Karpas-422 (cell line): Measurements from ENCODE around the gene PMCH. TPM values are rescaled to one million over a fixed set of nuclear protein-coding genes. Genes with fewer than 3 reads are reported as not detected.

Source experiments
- DNase-seq: peaks from one replicate; pipeline ENCODE4 v3.0.0-alpha.2; 2015
- H2AFZ ChIP-seq: fragments of 200-600 bp; sonication (generic); 2 replicates; pipeline ENCODE4 v1.6.1; 2014; ENCODE audit warnings: antibody characterized with exemption, low read length, mixed read lengths
- H3K27ac ChIP-seq: fragments of 200-600 bp; sonication (generic); 2 replicates; pipeline ENCODE4 v1.5.1; 2014; ENCODE audit warnings: mild to moderate bottlenecking, low read length, moderate library complexity
- H3K27me3 ChIP-seq: fragments of 200-600 bp; sonication (generic); 2 replicates; pipeline ENCODE4 v1.6.1; 2014; ENCODE audit warnings: low read length, mixed read lengths
- H3K36me3 ChIP-seq: fragments of 200-600 bp; sonication (generic); 2 replicates; pipeline ENCODE4 v1.6.1; 2014; ENCODE audit warnings: low read length, mixed read lengths; ENCODE audit not compliant: insufficient read depth
- H3K4me1 ChIP-seq: fragments of 200-600 bp; sonication (generic); 2 replicates; pipeline ENCODE4 v1.6.1; 2014; ENCODE audit warnings: mild to moderate bottlenecking, low read length, mixed read lengths
- H3K4me2 ChIP-seq: fragments of 200-600 bp; sonication (generic); 2 replicates; pipeline ENCODE4 v1.6.1; 2014; ENCODE audit warnings: low read length, low read depth, mild to moderate bottlenecking; ENCODE audit not compliant: poor library complexity, severe bottlenecking
- H3K4me3 ChIP-seq: fragments of 200-600 bp; sonication (generic); 2 replicates; pipeline ENCODE4 v1.5.1; 2014; ENCODE audit warnings: mild to moderate bottlenecking, antibody characterized with exemption, low read length, mixed read lengths
- H3K79me2 ChIP-seq: fragments of 200-600 bp; sonication (generic); 2 replicates; pipeline ENCODE4 v1.6.1; 2014; ENCODE audit warnings: mild to moderate bottlenecking, low read length, mixed read lengths
- H3K9ac ChIP-seq: fragments of 200-600 bp; sonication (generic); 2 replicates; pipeline ENCODE4 v1.6.0; 2014; ENCODE audit warnings: low read length
- H3K9me2 ChIP-seq: fragments of 200-600 bp; sonication (generic), shearing (Covaris generic); replicated peaks from 2 replicates; pipeline ENCODE4 v1.6.0; 2014; ENCODE audit warnings: mild to moderate bottlenecking, low read length, moderate library complexity; ENCODE audit not compliant: insufficient read depth
- H3K9me3 ChIP-seq: fragments of 300-700, 200-600 bp; sonication (generic); 2 replicates; pipeline ENCODE4 v1.6.1; 2014; ENCODE audit warnings: low read length, mixed read lengths
- H4K20me1 ChIP-seq: fragments of 200-600 bp; sonication (generic); 2 replicates; pipeline ENCODE4 v1.6.1; 2014; ENCODE audit warnings: mild to moderate bottlenecking, antibody characterized with exemption, low read length, low read depth; ENCODE audit not compliant: insufficient read depth
- total RNA-seq: library from RNA; depleted of rRNA; stranded (reverse); fragments of >200 nt; shearing (Covaris generic); gene quantifications from 2 replicates; pipeline ENCODE4 v1.2.3, GENCODE V29; 2014; ENCODE audit warnings: low replicate concordance

PMCH gene
- total RNA-seq, 1 experiment from 2014 or later, result not detected

GRCh38 chr12:102204025-102204424 is 6.4 kb upstream of the PMCH start:
- H4K20me1 ChIP-seq, result no peaks in the 10 kb centered on the region
- H3K9me2 ChIP-seq, result no peaks in the 10 kb centered on the region
- H3K4me2 ChIP-seq, result no peak overlapping the region
- H2AFZ ChIP-seq, result no peak overlapping the region
- peaks cover 32% of the 10 kb centered on the region for H3K36me3 ChIP-seq
- no peak overlapping the region for H3K27ac ChIP-seq
- H3K9me3 ChIP-seq, result no peaks in the 10 kb centered on the region
- H3K27me3 ChIP-seq, result no peaks in the 10 kb centered on the region
- no peak overlapping the region for H3K4me3 ChIP-seq
- H3K9ac ChIP-seq, result no peak overlapping the region
- H3K79me2 ChIP-seq, result no peaks in the 10 kb centered on the region
- no peak for DNase-seq
- peaks cover 18% of the 10 kb centered on the region for H3K4me1 ChIP-seq

GRCh38 chr12:102202556-102202955 is 4.9 kb upstream of the PMCH start:
- no peaks in the 10 kb centered on the region for H3K27me3 ChIP-seq
- no peaks in the 10 kb centered on the region for H3K9me2 ChIP-seq
- no peak overlapping the region for H3K4me3 ChIP-seq
- H2AFZ ChIP-seq, result no peak overlapping the region
- no peaks in the 10 kb centered on the region for H3K79me2 ChIP-seq
- no peak overlapping the region for H3K27ac ChIP-seq
- no peaks in the 10 kb centered on the region for H3K9me3 ChIP-seq
- no peaks in the 10 kb centered on the region for H4K20me1 ChIP-seq
- no peak overlapping the region for H3K4me2 ChIP-seq
- peaks cover 18% of the 10 kb centered on the region for H3K4me1 ChIP-seq
- DNase-seq, result no peak
- H3K36me3 ChIP-seq, result peaks cover 26% of the 10 kb centered on the region
- no peak overlapping the region for H3K9ac ChIP-seq

- Histone ChIP-seq H3K4me1 (peaks cover 18% of the 10 kb centered on the region), H3K27ac (peak overlapping the region; percentile 67), H3K4me2 (peak overlapping the region; percentile 12), H4K20me1 (no peaks in the 10 kb centered on the region), H3K4me3 (no peak overlapping the region), H3K79me2 (no peaks in the 10 kb centered on the region), H3K36me3 (peaks cover 27% of the 10 kb centered on the region), H3K9me2 (no peaks in the 10 kb centered on the region), H3K9ac (no peak overlapping the region), H3K9me3 (no peaks in the 10 kb centered on the region), H2AFZ (no peak overlapping the region), H3K27me3 (no peaks in the 10 kb centered on the region)
- DNase-seq, result peak; percentile 63
These were observed 3.9 kb upstream of the PMCH start for GRCh38 chr12:102201436-102202061.

DNA sequence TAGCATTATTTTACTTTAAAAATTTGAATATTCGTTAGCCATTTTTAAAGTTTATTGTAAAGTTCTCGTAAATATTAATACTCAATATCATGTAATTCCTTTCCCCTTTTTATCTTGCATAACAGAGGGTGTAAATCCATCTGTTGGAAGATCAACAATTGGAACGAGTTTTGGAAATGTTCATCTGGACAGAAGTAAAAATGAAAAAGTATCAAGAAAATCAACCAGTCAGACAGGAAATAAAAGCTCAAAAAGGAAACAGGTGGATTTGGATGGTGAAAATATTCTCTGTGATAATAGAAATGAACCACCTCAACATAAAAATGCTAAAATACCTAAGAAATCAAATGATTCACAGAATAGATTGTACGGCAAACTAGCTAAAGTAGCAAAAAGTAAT is 1.8 kb downstream of the PMCH start:
- H3K27me3 ChIP-seq, result no peaks in the 10 kb centered on the region
- no peaks in the 10 kb centered on the region for H3K9me3 ChIP-seq
- no peak overlapping the region for H3K4me2 ChIP-seq
- no peak overlapping the region for H3K27ac ChIP-seq
- H3K9ac ChIP-seq, result no peak overlapping the region
- 0 out of 2 replicates have a peak, but pooled peaks cover 9% of the 10 kb centered on the region for H3K79me2 ChIP-seq
- peaks cover 18% of the 10 kb centered on the region for H3K36me3 ChIP-seq
- no peak overlapping the region for H2AFZ ChIP-seq
- H4K20me1 ChIP-seq, result no peaks in the 10 kb centered on the region
- DNase-seq, result no peak
- H3K9me2 ChIP-seq, result 0 out of 2 replicates have a peak, but pooled peaks cover 5% of the 10 kb centered on the region
- H3K4me3 ChIP-seq, result no peak overlapping the region
- H3K4me1 ChIP-seq, result peaks cover 3% of the 10 kb centered on the region

DNA sequence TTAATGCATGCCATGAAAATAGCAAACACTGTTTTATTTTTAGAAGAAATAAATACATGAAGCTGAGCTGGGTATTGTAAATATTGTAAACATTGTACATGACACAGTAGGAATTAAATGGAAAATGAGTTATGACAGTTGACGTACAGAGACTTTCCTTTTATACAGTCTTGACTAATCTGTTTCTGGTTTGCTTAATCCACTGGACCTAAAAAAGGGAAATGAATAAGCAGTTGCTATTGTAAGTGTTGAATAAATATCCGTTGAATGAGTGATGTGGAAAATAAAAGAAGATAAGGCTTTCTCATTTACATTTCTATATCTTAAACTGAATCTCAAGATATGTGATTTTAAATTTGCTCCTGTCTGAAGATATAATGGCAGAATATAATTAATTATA is 15.0 kb downstream of the PMCH start:
- Histone ChIP-seq H3K4me2 (no peak overlapping the region), H3K4me1 (peaks cover 13% of the 10 kb centered on the region), H3K79me2 (peaks cover 19% of the 10 kb centered on the region), H3K9me3 (no peaks in the 10 kb centered on the region), H3K9me2 (no peaks in the 10 kb centered on the region), H2AFZ (no peak overlapping the region), H3K4me3 (no peak overlapping the region), H3K36me3 (peaks cover 22% of the 10 kb centered on the region; the same call in 1 of the 2 replicates), H4K20me1 (no peaks in the 10 kb centered on the region), H3K27ac (peak overlapping the region; percentile 55), H3K27me3 (no peaks in the 10 kb centered on the region), H3K9ac (no peak overlapping the region)
- DNase-seq, result peak; percentile 55

DNA sequence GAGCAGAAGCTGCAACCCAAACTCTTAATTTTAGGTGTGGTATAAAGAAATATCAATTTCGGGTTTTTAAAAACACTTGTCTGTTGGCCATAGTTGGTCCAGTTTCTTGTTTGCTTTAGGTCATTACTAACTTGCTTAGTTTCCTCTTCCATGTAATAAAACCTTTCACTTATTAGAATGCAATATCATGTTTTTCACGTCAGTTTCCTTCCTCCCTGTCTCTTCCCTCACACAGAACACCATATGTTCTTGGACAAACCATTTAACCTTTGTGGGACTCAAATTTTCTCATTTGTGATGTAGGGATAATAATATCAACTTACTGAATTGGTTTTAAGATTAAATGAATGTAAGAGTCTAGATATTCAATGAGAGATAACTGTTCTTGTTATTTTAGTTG is 22.9 kb downstream of the PMCH start:
- H3K79me2 ChIP-seq, result 0 out of 2 replicates have a peak, but pooled peaks cover 7% of the 10 kb centered on the region
- H4K20me1 ChIP-seq, result no peaks in the 10 kb centered on the region
- DNase-seq, result no peak
- H3K4me2 ChIP-seq, result no peak overlapping the region
- no peak overlapping the region for H3K27ac ChIP-seq
- H3K4me1 ChIP-seq, result no peaks in the 10 kb centered on the region
- H3K4me3 ChIP-seq, result no peak overlapping the region
- H3K9ac ChIP-seq, result no peak overlapping the region
- H3K9me2 ChIP-seq, result no peaks in the 10 kb centered on the region
- peaks cover 26% of the 10 kb centered on the region; the same call in 1 of the 2 replicates for H3K36me3 ChIP-seq
- no peak overlapping the region for H2AFZ ChIP-seq
- H3K27me3 ChIP-seq, result no peaks in the 10 kb centered on the region
- H3K9me3 ChIP-seq, result no peaks in the 10 kb centered on the region

DNA sequence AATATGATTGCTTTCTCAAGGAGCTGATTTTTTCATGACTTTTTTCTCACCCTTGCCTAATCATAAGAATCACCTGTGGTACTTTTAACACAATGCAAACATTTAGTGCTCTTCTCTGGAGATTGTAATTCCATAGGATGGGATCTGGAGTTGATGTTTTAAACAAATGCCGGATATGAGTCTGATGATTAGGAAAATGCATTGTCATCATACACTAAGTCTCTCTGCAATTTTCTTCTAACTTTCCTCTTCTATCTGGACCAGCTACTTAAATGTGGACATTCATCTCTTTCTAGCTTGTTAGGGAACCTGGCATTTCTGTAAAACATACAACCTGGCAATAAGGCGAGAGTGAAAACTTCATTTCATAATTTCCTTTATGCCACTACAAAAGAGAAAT is 23.5 kb downstream of the PMCH start:
- Histone ChIP-seq H2AFZ (no peak overlapping the region), H3K9ac (no peak overlapping the region), H3K9me3 (no peaks in the 10 kb centered on the region), H4K20me1 (no peaks in the 10 kb centered on the region), H3K4me2 (no peak overlapping the region), H3K36me3 (peaks cover 26% of the 10 kb centered on the region; the same call in 1 of the 2 replicates), H3K27ac (no peak overlapping the region), H3K27me3 (no peaks in the 10 kb centered on the region), H3K4me3 (no peak overlapping the region), H3K4me1 (peaks cover under 1% of the 10 kb centered on the region; the same call in 1 of the 2 replicates), H3K9me2 (no peaks in the 10 kb centered on the region), H3K79me2 (0 out of 2 replicates have a peak, but pooled peaks cover 7% of the 10 kb centered on the region)
- no peak for DNase-seq

DNA sequence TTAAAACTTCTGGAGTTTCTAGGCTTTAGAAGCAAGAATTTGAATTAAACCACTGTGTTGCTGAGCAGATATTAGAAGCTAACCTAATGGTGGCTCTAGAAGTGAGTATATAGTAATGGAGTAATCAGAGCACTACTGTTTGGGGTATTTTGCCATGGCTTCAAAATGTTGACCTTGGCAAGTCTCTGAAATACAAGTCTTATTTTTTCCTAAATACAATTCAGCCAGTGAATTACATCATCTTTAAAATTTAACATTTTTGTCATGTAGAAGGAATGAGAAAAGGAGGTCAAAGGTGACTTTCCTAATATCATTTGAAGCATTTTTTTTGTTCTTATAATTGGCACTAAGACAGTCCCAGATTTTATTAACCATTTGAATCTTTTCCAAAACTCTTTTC is 25.2 kb downstream of the PMCH start:
- Histone ChIP-seq H3K27ac (no peak overlapping the region), H3K27me3 (no peaks in the 10 kb centered on the region), H3K4me1 (peaks cover 3% of the 10 kb centered on the region; the same call in 1 of the 2 replicates), H3K79me2 (peaks cover 7% of the 10 kb centered on the region; the same call in 1 of the 2 replicates), H4K20me1 (no peaks in the 10 kb centered on the region), H3K9me3 (no peaks in the 10 kb centered on the region), H2AFZ (no peak overlapping the region), H3K9me2 (no peaks in the 10 kb centered on the region), H3K36me3 (peaks cover 17% of the 10 kb centered on the region; the same call in 1 of the 2 replicates), H3K9ac (no peak overlapping the region), H3K4me3 (no peak overlapping the region), H3K4me2 (no peak overlapping the region)
- DNase-seq, result no peak
